ENCODE results near the gene HOXB6.

HOXB6 gene

GRCh38 chr17:48630925-48631692, 26.3 kb upstream of the HOXB6 start:
- no peaks in the 10 kb centered on the region for H3K4me1 ChIP-seq (ENCODE audit: insufficient read depth, low read length)
- H3K9ac ChIP-seq (ENCODE audit: low read depth, low read length), result no peak overlapping the region
- H3K4me3 ChIP-seq (ENCODE audit: low read depth in 1 of 2, low read length in 2 of 2), result no peak overlapping the region
- no peaks in the 10 kb centered on the region for H4K20me1 ChIP-seq (ENCODE audit: insufficient read depth, low read length)
- no peaks in the 10 kb centered on the region for H3K79me2 ChIP-seq (ENCODE audit: insufficient read depth, low read length)
- H3K36me3 ChIP-seq (ENCODE audit: insufficient read depth, low read length), result no peaks in the 10 kb centered on the region
- no peak overlapping the region for H3K4me2 ChIP-seq (ENCODE audit: insufficient read depth, low read length)
- no peak overlapping the region for H2AFZ ChIP-seq (ENCODE audit: low read depth, low read length)
- no peak for TF ChIP-seq CTCF (IDR thresholded peaks at IDR 0.05; ENCODE audit: borderline replicate concordance, extremely low read depth, low read length, poor library complexity, severe bottlenecking)
- no peak for TF ChIP-seq EZH2 (IDR thresholded peaks at IDR 0.05; ENCODE audit: borderline replicate concordance, low read depth, low read length, severe bottlenecking)
- no peak for DNase-seq
- H3K27ac ChIP-seq (ENCODE audit: low read length), result no peak overlapping the region
- H3K9me3 ChIP-seq (ENCODE audit: insufficient read depth, low read length, severe bottlenecking), result no peaks in the 10 kb centered on the region
- H3K27me3 ChIP-seq (ENCODE audit: insufficient read depth, low read length, poor library complexity), result peaks cover 56% of the 10 kb centered on the region
- ATAC-seq (ENCODE audit: insufficient read depth, low read depth), result no peak

DNA sequence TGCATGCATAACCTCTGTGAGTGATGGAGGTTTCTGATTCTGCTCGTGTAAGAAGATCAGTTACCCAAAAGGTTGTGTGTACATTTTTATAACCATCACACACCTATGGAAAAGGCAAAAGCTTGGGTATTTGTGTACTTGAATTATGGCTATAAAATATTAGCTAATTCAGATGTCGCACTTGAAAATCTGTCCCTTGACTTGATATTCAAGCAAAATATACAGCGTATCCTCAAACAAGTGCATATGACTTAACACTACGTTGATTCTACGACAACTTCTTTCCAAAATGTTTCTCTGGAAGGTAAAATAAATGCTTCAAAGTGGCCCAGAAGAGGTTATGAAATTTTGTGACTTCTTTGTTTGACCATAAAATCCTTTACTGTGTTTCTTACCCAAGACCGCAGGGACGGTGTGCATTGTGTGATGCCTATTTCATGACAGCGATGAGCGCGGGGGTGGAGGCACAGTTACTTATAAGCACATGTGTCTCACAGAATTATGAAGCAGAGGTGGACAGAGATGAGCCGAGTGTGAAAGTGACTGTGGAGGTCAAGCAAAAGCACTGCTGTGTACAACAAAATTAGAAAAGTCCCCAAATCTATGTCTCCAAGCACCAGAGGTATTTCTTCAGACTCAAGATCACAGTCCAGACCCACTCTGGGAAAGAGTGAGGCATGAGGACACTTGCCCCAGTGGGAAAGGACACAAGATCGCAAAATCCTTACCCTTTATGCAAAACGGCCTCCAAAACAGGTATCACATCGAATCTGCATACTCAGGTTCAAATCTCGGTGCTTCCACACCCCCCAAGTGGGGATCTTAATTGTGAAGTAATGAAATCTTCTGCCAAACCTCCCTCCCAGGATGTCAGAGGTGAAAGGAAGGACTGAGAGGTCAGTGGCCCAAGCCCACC, 25.5 kb upstream of the HOXB6 start:
- DNase-seq (no peak), ATAC-seq (ENCODE audit: insufficient read depth, low read depth) (no peak)
- TF ChIP-seq CTCF (IDR thresholded peaks at IDR 0.05; ENCODE audit: borderline replicate concordance, extremely low read depth, low read length, poor library complexity, severe bottlenecking), result no peak
- TF ChIP-seq EZH2 (IDR thresholded peaks at IDR 0.05; ENCODE audit: borderline replicate concordance, low read depth, low read length, severe bottlenecking), result no peak
- Histone ChIP-seq H3K36me3 (ENCODE audit: insufficient read depth, low read length) (no peaks in the 10 kb centered on the region), H3K27me3 (ENCODE audit: insufficient read depth, low read length, poor library complexity) (peaks cover 52% of the 10 kb centered on the region), H3K9me3 (ENCODE audit: insufficient read depth, low read length, severe bottlenecking) (no peaks in the 10 kb centered on the region), H3K4me3 (ENCODE audit: low read depth in 1 of 2, low read length in 2 of 2) (no peak overlapping the region), H2AFZ (ENCODE audit: low read depth, low read length) (no peak overlapping the region), H3K9ac (ENCODE audit: low read depth, low read length) (no peak overlapping the region), H3K4me1 (ENCODE audit: insufficient read depth, low read length) (no peaks in the 10 kb centered on the region), H3K4me2 (ENCODE audit: insufficient read depth, low read length) (no peak overlapping the region), H3K27ac (ENCODE audit: low read length) (no peak overlapping the region), H3K79me2 (ENCODE audit: insufficient read depth, low read length) (no peaks in the 10 kb centered on the region), H4K20me1 (ENCODE audit: insufficient read depth, low read length) (no peaks in the 10 kb centered on the region)

- H3K4me3 ChIP-seq (ENCODE audit: low read depth in 1 of 2, low read length in 2 of 2), result no peak overlapping the region
- no peak for TF ChIP-seq EZH2 (IDR thresholded peaks at IDR 0.05; ENCODE audit: borderline replicate concordance, low read depth, low read length, severe bottlenecking)
- no peak for TF ChIP-seq CTCF (IDR thresholded peaks at IDR 0.05; ENCODE audit: borderline replicate concordance, extremely low read depth, low read length, poor library complexity, severe bottlenecking)
- no peak overlapping the region for H3K27ac ChIP-seq (ENCODE audit: low read length)
- DNase-seq (no peak), ATAC-seq (ENCODE audit: insufficient read depth, low read depth) (no peak)
- no peak overlapping the region for H2AFZ ChIP-seq (ENCODE audit: low read depth, low read length)
- H3K9ac ChIP-seq (ENCODE audit: low read depth, low read length), result no peak overlapping the region
- H3K79me2 ChIP-seq (ENCODE audit: insufficient read depth, low read length), result no peaks in the 10 kb centered on the region
- no peaks in the 10 kb centered on the region for H3K36me3 ChIP-seq (ENCODE audit: insufficient read depth, low read length)
- no peaks in the 10 kb centered on the region for H3K9me3 ChIP-seq (ENCODE audit: insufficient read depth, low read length, severe bottlenecking)
- peaks cover 53% of the 10 kb centered on the region for H3K27me3 ChIP-seq (ENCODE audit: insufficient read depth, low read length, poor library complexity)
- no peaks in the 10 kb centered on the region for H3K4me1 ChIP-seq (ENCODE audit: insufficient read depth, low read length)
- no peaks in the 10 kb centered on the region for H4K20me1 ChIP-seq (ENCODE audit: insufficient read depth, low read length)
- no peak overlapping the region for H3K4me2 ChIP-seq (ENCODE audit: insufficient read depth, low read length)
These were observed 24.6 kb upstream of the HOXB6 start for GRCh38 chr17:48629411-48629759.

Measured in DND-41 (cell line).